GM19452 (cell line): ENCODE results near the gene UVRAG.
"Not testable (repeated sequence)": the region's sequence is repeated elsewhere in the genome, so short reads cannot be mapped to it uniquely, and the experiment has no call there.

Experiments
- ATAC-seq: cut with Tn5 transposase; IDR thresholded peaks from one replicate; pipeline ENCODE4 v1.9.1; 2021; ENCODE audit not compliant: unreplicated experiment

Gene UVRAG

DNA sequence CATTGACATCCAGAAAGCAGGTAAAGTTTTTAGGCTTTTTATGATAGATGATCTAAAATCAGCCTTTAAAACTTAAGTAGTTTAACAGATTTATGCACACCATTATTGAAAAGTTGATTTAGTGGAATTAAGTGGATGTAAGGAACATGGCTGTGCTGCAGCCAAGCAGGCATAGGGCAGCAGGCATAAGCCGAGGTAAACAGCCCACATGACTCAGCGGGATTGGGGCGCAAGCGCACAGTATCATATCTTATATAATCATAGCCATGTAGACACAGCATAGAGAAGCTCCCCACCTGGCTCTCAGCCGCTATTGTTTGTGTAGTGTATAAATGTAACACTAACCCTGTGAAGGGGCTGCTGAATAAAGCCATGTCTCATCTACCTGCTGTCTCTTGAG lies 233.8 kb downstream of the UVRAG start:
- no peak for ATAC-seq

DNA sequence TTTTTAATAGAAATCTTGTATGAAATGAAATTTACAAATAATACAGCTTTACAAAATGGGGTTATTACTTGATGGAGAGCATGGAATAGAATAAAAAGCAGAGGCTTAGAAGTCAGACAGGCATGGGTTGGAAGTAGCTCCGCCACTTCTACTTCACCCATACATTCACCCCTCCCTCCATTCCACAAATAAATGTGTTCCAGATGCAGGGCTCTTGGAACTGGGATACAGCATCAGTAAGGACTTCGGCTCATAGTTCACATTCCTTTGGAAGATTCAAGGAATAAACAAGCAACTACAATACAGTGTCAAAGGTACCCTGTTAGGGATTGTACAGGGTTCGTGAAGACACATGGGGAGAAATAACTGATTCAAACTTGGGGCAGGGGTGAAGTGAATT lies 234.5 kb downstream of the UVRAG start:
- no peak for ATAC-seq

DNA sequence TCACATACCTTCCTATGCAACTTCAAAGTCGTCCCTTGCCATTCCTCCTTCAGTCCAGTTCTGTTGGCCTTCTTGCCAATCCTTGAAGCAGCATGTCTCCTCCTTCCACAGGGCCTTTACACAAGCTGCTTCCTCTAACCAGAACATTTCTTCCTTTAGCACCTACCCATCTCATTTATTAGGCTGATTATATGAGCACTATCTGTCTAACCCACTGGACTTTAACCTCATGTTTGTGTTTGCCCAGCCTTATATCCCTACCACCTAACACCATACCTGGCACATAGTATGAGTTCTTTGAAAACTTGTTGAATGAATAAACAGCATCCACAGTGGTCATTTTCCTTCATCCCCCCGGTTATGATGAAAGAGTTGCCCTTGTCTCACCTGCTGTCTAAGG lies 236.9 kb downstream of the UVRAG start:
- ATAC-seq, result no peak

DNA sequence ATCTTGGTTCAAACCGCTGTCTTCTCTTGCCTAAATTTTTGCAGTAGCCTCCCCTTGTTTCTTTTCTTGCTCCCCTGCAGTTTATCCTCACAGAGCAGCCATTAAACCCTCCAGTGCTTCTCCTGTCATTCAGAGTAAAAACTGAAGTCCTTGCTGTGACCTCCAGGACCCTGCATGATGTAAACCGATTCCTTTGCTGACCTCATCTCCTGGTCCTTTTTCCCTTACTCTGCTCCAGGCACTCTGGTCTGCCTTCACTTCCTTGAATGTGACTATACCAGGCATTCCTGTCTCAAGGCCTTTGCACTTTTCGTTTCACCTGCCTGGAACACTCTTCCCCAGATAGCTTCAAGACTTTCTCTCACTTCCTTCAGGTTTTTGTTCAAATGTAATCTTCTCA lies 239.3 kb downstream of the UVRAG start:
- ATAC-seq, result no peak

DNA sequence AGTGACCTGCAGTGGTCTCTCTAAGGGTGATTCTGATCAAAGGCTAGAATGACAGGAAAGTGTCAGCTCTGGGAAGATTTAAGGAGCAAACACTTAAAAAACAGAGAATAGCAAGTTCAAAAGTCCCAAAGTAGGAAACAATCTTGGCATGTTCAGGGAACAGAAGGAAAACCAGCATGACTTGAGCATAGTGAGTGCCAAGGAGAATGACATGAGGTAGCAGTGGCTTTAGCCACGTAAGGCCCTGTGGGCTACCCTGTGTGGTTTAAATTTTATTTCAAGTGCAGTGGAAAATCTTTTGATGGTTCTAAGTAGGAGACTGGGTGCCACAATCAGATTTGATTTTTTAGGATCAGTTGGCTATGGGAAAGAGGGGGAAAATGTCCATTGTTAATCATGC lies 241.9 kb downstream of the UVRAG start:
- ATAC-seq, result no peak

DNA sequence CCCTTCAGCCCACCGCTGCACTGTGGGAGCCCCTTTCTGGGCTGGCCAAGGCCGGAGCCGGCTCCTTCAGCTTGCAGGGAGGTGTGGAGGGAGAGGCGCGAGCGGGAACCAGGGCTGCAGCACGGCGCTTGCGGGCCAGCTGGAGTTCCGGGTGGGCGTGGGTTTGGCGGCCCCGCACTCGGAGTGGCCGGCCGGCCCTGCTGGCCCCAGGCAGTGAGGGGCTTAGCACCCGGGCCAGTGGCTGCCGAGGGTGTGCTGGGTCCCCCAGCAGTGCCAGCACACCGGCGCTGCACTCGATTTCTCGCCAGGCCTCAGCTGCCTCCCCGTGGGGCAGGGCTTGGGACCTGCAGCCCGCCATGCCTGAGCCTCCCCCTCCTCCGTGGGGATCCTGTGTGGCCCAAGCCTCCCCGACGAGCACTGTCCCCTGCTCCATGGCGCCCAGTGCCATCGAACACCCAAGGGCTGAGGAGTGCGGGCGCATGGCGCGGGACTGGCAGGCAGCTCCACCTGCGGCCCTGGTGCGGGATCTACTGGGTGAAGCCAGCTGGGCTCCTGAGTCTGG lies 245.5 kb downstream of the UVRAG start:
- ATAC-seq, result not testable (repeated sequence)

DNA sequence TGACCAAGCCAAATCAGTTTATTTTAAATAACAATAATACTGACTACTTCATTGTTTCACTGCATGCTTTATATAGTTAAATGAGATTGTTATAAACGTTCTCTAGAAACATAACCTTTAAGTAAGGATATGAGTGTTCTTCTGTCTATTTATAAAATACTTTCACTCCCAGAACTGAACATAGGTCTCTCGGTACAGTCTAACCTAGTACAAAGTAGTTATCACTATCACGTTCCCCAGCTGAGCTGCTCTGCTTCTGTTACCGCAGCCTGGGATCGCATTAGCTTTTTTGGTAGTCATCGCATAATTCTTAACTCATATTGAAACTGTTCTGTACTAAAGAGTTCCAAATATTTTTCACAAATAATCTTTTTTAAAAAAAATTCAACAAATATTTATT lies 247.7 kb downstream of the UVRAG start:
- no peak for ATAC-seq

DNA sequence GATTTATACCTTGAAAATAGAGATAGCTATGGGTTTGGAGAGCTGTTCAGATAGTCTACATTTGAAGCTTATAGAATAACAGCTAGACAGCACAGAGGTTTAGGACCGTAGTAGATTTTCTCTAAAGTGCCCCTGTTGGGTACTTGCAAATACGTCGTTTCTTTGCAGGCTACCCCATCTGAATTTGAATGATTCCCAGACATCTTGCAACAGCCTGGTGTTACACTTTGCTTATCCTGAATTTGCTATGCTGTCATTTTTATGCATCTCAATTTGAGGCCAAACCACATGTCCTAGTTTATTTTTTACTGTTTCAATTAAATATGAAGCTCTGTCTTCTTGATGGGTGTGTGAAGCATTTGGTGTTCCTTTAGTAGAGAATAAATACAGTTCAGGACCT lies 249.2 kb downstream of the UVRAG start:
- ATAC-seq, result no peak

DNA sequence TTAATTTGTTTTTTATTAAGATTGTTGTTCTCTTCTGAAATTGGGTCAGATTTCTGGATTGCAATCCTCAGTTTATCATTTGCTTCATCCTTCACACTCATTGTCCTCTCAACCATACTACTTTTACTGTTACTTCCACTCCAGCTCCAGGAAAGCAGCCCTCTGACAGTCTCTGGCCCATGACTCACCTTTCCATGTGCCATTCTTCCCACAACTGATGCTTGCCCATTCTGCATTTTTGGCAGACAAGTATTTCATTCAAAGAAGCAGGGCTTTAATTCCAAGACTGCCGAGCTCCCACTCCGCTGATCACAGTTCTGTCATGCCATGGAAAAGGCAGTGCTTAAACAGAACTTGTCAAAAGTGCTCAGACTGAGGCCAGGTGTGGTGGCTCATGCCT lies 252.1 kb downstream of the UVRAG start:
- ATAC-seq, result no peak

DNA sequence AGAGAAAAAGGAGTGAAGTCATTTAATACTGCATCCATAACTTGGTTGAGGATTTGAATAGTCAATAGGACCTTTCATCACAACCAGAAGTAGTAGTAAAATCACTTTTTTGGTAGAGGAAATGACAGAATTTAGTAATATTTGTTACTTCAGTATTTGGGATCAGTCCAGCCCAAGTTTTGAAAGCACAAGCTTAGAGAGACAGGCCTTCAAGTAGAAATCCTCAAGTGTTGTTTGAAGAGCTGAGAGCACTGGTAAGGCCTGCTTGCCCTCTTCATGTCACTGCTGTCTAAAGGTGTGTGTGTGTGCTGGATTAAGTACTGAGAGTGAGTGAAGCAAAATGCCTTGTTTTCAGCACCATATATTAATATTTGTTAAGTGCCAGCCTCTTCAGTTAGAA lies 254.0 kb downstream of the UVRAG start:
- ATAC-seq, result no peak

DNA sequence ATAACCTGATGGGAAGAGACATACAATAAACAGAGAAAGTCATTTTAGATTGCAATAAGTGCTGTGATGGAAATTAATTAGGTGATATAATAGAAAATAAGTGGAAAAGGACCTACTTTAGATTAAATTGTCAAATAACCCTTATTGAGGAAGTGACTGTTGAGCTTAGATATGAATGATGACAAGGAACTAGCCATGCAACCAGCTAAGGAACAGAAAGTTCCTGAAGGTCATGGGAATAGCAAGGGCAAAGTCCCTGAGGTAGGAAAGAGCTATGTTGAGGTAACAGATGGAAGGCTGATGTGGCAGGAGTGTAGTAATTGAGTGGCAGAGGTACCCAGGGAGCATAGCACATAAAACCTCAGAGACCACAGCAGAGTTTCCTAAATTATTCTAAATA lies 256.1 kb downstream of the UVRAG start:
- ATAC-seq, result no peak

DNA sequence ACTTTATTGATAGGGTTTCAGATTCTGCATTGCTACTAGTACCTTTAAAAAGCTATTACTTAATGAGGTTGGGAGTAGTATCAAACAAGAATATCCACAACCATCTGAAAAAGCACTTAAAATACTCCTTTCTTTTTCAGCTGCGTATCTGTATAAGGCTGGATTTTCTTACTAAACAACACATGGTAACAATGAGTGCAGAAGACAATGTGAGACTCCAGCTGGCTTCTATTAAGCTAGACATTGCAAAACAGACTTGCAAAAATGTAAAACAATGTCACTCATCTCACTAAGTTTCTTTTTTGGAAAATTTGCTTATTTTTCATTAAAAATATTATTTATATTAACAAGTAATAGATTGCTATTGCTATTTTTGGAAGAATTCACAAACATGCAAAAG lies 258.7 kb downstream of the UVRAG start:
- no peak for ATAC-seq

DNA sequence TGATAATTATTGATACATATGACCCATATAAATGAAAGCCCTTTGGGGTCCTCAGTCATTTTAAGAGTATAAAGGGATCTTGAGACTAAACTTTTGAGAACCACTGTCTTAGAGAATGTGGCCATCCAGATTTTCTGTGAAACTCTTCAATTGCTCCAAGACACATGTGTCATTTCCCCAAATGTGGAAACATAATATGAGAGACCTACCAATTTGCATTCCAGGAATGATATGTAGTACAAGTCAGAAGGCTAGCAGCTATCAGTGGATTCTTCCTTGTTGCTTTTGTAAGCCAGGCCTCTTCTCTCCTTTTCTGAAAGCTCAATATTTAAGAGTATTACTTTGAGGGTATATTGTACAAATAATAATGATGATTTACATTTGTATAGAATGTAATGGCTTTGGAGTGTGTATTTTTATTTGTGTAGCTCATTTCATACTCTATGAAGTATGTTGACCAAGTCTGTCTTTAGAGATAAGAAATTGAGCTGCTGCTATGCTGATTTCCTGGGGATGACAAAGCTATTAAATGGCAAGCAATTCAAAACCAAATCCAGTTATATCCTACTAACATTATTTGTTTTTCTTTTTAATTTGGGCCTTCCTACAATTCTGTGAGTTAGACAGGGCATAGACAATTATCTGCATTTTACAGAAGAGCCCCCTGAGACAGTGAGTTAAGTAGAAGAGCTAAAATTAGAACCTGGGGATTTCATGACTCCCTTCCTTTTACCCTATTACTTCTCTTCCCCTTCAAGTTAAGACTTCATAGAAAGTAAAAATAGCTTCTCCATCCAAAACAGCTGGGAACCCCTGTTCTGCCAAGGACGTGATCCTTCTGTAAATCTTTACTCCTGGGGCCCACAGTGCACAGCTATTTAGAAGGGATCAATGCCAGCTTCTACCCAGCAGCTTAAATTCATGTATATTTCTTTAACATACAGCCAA lies 259.4 kb downstream of the UVRAG start:
- ATAC-seq, result no peak

DNA sequence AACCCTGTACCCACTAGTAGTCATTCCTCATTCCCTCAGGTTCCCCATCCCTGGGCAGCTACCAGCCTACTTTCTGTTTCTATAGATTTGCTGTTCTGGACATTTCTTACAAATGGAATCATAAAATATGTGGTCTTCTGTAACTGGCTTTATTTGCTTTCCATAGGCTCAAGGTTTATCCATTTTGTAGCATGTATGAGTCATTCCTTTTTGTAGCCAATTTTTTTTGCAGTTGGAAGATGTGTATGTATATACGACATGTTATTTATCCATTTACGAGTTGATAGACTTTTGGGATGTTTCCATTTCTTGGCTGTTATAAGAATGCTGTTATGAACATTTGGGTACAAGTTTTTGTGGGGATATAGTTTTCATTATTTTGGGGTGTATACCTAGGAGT lies 260.7 kb downstream of the UVRAG start:
- ATAC-seq, result no peak

DNA sequence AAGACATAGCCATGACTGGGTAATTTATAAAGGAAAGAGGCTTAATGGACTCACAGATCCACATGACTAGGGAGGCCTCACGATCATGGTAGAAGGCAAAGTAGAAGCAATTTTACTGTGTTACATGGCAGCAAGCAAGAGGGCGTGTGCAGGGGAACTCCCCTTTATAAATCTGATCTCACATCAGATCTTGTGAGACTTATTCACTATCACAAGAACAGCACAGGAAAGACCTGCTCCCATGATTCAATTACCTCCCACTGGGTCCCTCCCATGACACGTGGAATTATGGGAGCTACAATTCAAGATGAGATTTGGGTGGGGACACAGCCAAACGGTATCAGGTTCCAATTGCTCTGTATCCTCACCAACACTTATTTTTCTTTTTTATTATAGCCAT lies 261.2 kb downstream of the UVRAG start:
- not testable (repeated sequence) for ATAC-seq

DNA sequence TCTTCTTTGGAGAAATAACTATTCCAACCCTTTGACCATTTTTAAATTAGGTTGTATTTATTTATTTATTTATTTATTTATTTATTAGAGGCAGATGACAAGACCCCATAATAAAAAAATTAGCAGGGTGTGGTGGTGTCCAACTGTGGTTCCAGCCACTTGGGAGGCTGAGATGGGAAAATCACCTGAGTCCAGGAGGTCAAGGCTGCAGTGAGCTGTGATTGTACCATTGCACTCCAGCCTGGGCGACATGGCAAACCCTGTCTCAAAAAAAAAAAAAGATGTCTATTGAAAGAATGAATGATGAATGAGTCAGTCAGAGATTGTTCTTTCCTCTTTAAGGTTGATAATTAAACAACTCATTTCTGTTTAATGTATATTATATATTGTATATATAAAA lies 261.7 kb downstream of the UVRAG start:
- ATAC-seq, result no peak

DNA sequence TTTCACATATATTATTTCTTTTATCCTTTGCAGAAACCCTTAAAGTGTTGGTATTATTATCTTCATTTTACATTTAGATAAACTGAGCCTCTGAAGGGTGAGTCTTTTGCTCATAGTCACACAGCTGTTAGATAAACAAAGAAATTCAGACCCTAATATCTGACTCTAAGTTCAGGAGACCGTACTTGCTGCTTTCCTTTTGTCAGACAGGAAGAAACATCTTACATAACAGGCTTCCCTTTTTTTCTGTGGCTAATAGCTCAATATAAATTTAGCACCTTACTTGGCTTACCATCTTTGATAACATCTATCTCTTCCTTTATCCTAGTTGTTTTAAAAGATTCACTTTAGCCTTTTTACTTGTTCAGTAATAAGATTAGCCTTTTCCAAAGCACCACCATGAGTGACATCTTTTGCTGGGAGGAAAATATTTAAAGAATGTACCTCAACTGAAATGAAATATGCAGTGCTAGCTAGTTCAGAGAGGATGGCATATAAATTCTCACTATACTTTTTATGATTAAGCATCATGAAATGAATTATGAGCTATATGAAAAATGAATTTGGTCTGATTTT lies 262.7 kb downstream of the UVRAG start:
- ATAC-seq, result no peak

DNA sequence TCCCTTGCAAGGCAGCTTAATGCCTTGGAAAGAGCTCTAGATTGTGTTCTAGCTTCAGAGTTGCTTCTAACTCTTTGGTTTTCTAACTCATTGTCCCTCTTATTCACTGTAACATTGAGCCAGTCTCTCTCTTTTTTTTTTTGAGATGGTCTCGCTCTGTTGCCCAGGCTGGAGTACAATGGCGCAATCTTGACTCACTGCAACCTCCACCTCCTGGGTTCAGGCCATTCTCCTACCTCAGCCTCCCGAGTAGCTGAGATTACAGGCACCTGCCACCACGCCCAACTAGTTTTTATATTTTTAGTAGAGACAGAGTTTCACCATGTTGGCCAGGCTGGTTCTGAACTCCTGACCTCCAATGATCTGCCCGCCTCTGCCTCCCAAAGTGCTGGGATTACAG lies 266.1 kb downstream of the UVRAG start:
- ATAC-seq, result not testable (repeated sequence)

DNA sequence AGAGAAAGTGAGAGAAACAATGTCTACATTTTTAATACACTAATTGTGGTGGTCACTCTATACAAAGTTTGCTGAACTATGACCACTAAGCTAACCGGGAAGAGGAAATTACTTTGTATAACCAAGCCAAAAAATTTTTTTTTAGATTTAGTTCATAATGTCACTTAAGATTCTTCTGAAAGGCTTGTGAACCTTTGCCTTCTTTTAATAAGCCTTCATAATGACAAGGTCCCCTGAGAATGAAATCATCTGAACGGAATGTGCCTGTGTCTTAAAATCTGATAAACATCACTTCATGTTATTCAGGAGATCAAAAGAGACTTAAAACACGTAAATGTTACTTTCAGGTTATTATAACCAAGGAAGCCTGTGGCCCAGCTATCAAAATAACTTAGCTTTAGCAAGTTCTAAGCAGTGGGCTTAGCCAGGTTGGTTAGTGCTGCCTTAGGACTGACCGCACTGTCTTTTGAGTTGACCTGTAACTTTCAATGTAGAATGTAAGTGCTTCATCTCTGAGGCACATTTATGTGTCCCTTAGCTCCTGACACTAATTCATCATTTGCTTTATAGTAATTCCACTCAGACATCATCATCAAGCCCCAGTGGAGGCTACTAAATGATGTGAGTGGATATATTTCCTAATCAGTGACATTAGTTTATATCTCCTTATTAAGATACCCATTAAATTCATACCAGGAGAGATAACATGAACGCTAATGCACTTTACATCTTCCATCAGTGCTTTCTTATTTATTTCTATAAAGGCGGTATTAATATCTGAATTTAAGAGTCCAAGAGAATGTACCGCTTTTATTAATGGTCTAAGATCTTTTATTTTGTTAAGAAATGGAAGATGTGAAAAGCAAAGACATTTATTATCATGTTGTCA lies 268.8 kb downstream of the UVRAG start:
- ATAC-seq, result no peak

DNA sequence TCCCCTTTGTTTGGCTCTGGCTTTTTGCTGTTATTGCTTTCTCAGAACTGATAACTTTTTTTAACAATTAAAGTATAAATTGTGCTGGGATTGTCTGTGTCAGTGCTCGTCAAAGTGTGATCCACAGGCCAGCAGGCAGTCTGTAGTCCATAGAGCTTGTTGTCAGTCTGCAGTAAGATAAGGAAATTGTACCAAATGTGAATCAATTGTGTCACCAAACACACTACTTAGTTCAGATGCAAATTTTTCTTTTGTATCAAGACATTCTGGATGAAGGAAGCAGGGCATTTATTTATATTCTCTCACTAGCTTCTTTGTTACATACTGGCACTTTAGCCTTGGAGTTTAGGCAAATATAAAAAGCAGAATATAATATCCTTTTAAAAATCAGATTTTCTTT lies 270.3 kb downstream of the UVRAG start:
- no peak for ATAC-seq
